IMR-90 (cell line): ENCODE results near the gene SYNE1. TPM values are rescaled to one million over a fixed set of nuclear protein-coding genes. Genes with fewer than 3 reads are reported as not detected.

Source experiments
- ATAC-seq: fragments of 200-7000 bp; cut with Tn5 transposase; 2 replicates; pipeline ENCODE4 v1.9.1; 2020; ENCODE audit warnings: low read depth, mild to moderate bottlenecking, moderate library complexity
- BruUV-seq: library from RNA; stranded (reverse); fragments of 400-500 nt; replicated peaks from 2 replicates; lab custom pipeline; 2021; lab: Mats Ljungman, UMichigan
- CTCF ChIA-PET: fragments of 300-600 bp; formaldehyde crosslinking; extraction: SDS; loops from one replicate; lab custom pipeline; 2021; ENCODE audit warnings: antibody characterized with exemption; lab: Yijun Ruan, JAX
- POLR2A ChIA-PET: fragments of 300-600 bp; sonication (Branson Sonifier 250); formaldehyde crosslinking; loops from one replicate; lab custom pipeline; 2022; ENCODE audit warnings: antibody characterized with exemption; ENCODE audit not compliant: unreplicated experiment; lab: Charles Lee
- DNase-seq: peaks from one replicate; pipeline ENCODE4 v3.0.0; 2013
- H2AFZ ChIP-seq: replicated peaks from 2 replicates; pipeline ENCODE3; 2013; ENCODE audit warnings: low read length, mild to moderate bottlenecking; ENCODE audit not compliant: poor library complexity
- H2AK5ac ChIP-seq: 2 replicates; pipeline ENCODE4 v1.6.1; 2013; ENCODE audit warnings: low read depth, low read length, inconsistent platforms
- H2AK9ac ChIP-seq: replicated peaks from 2 replicates; pipeline ENCODE3; 2013; ENCODE audit warnings: mild to moderate bottlenecking, low read depth, low read length, moderate library complexity; ENCODE audit not compliant: poor library complexity
- H2BK120ac ChIP-seq: 2 replicates; pipeline ENCODE4 v1.6.1; 2013; ENCODE audit warnings: low read depth, low read length, inconsistent platforms
- H2BK15ac ChIP-seq: 3 replicates; pipeline ENCODE4 v1.6.1; 2013; ENCODE audit warnings: low read depth, low read length, inconsistent platforms
- H2BK20ac ChIP-seq: 2 replicates; pipeline ENCODE4 v1.6.1; 2013; ENCODE audit warnings: low read depth, mild to moderate bottlenecking, inconsistent platforms, low read length, moderate library complexity
- H2BK5ac ChIP-seq: 2 replicates; pipeline ENCODE4 v1.6.1; 2013; ENCODE audit warnings: mild to moderate bottlenecking, low read depth, low read length, inconsistent platforms; ENCODE audit not compliant: poor library complexity, severe bottlenecking
- H3K14ac ChIP-seq: replicated peaks from 2 replicates; pipeline ENCODE4 v1.6.1; 2013; ENCODE audit warnings: low read depth, low read length, inconsistent platforms
- H3K18ac ChIP-seq: 2 replicates; pipeline ENCODE4 v1.6.1; 2013; ENCODE audit warnings: low read depth, low read length, control low read depth
- H3K23ac ChIP-seq: 2 replicates; pipeline ENCODE4 v1.6.1; 2013; ENCODE audit warnings: low read depth, low read length, inconsistent platforms
- H3K27ac ChIP-seq: 2 replicates; pipeline ENCODE4 v1.5.1; 2013; ENCODE audit warnings: mild to moderate bottlenecking, control low read depth, low read length; ENCODE audit not compliant: insufficient read depth
- H3K27me3 ChIP-seq: 2 replicates; pipeline ENCODE4 v1.6.1; 2013; ENCODE audit warnings: low read length; ENCODE audit not compliant: control insufficient read depth, insufficient read depth
- H3K36me3 ChIP-seq: 2 replicates; pipeline ENCODE4 v1.6.1; 2013; ENCODE audit warnings: low read length, mixed read lengths; ENCODE audit not compliant: control insufficient read depth, insufficient read depth
- H3K4ac ChIP-seq: 2 replicates; pipeline ENCODE4 v1.6.1; 2013; ENCODE audit warnings: low read depth, low read length, inconsistent platforms
- H3K4me1 ChIP-seq: 2 replicates; pipeline ENCODE4 v1.6.1; 2013; ENCODE audit warnings: low read length, mixed read lengths; ENCODE audit not compliant: control insufficient read depth, insufficient read depth
- H3K4me2 ChIP-seq: 2 replicates; pipeline ENCODE4 v1.6.1; 2013; ENCODE audit warnings: low read depth, mild to moderate bottlenecking, control low read depth, low read length, moderate library complexity
- H3K4me3 ChIP-seq: 2 replicates; pipeline ENCODE4 v1.5.1; 2013; ENCODE audit warnings: low read depth, mild to moderate bottlenecking, control low read depth, low read length, moderate library complexity; ENCODE audit not compliant: insufficient read depth
- H3K56ac ChIP-seq: 2 replicates; pipeline ENCODE4 v1.6.1; 2013; ENCODE audit warnings: low read length, inconsistent platforms; ENCODE audit not compliant: insufficient read depth; ENCODE audit errors: extremely low read depth
- H3K79me1 ChIP-seq, 2 experiments: 2 replicates each; pipeline ENCODE4 v1.6.1; 2013; ENCODE audit warnings: low read length in 2 of 2, inconsistent platforms in 1 of 2, low read depth in 1 of 2
- H3K9ac ChIP-seq: 2 replicates; pipeline ENCODE4 v1.6.1; 2013; ENCODE audit warnings: low read depth, low read length, control low read depth
- H3K9me1 ChIP-seq: 2 replicates; pipeline ENCODE4 v1.6.1; 2013; ENCODE audit warnings: low read length, inconsistent platforms; ENCODE audit not compliant: insufficient read depth
- H3K9me3 ChIP-seq: 2 replicates; pipeline ENCODE4 v1.6.1; 2013; ENCODE audit warnings: low read length; ENCODE audit not compliant: control insufficient read depth, insufficient read depth
- H4K20me1 ChIP-seq: 2 replicates; pipeline ENCODE4 v1.6.1; 2013; ENCODE audit warnings: low read length, inconsistent platforms; ENCODE audit not compliant: insufficient read depth
- H4K5ac ChIP-seq: 2 replicates; pipeline ENCODE4 v1.6.1; 2013; ENCODE audit warnings: mild to moderate bottlenecking, low read depth, low read length, control low read depth
- H4K8ac ChIP-seq, 2 experiments: 2 replicates each; pipeline ENCODE4 v1.6.1; 2013; ENCODE audit warnings: low read depth in 2 of 2, low read length in 2 of 2, control low read depth in 1 of 2, inconsistent platforms in 1 of 2
- H4K91ac ChIP-seq: 2 replicates; pipeline ENCODE4 v1.6.1; 2013; ENCODE audit warnings: low read depth, low read length, inconsistent platforms; ENCODE audit not compliant: insufficient read depth
- BHLHE40 ChIP-seq: fragments of 150-350 bp; IDR thresholded peaks from 2 replicates; pipeline ENCODE4 v1.6.1; 2016; ENCODE audit warnings: mild to moderate bottlenecking, low read depth, low read length
- CEBPB ChIP-seq: IDR thresholded peaks from 2 replicates; pipeline ENCODE4 v1.6.1; 2012; ENCODE audit warnings: low read depth, low read length, improper control_type of control experiment
- CHD1 ChIP-seq: IDR thresholded peaks from 2 replicates; pipeline ENCODE4 v1.6.1; 2012; ENCODE audit warnings: low read depth, low read length, improper control_type of control experiment
- CTCF ChIP-seq: conservative IDR thresholded peaks from 2 replicates; pipeline ENCODE4 v1.5.1; 2012; ENCODE audit warnings: mild to moderate bottlenecking, low read depth, low read length, improper control_type of control experiment
- FOS ChIP-seq: fragments of 150-350 bp; IDR thresholded peaks from 2 replicates; pipeline ENCODE4 v1.6.1; 2016; ENCODE audit warnings: low read depth, low read length
- MAFK ChIP-seq: IDR thresholded peaks from 2 replicates; pipeline ENCODE4 v1.6.1; 2012; ENCODE audit warnings: low read depth, low read length, improper control_type of control experiment
- MAZ ChIP-seq: IDR thresholded peaks from 2 replicates; pipeline ENCODE4 v1.6.1; 2012; ENCODE audit warnings: low read depth, mild to moderate bottlenecking, low read length, improper control_type of control experiment, moderate library complexity, borderline replicate concordance
- MXI1 ChIP-seq: IDR thresholded peaks from 2 replicates; pipeline ENCODE4 v1.6.1; 2012; ENCODE audit warnings: low read depth, mild to moderate bottlenecking, low read length, moderate library complexity, borderline replicate concordance
- NFE2L2 ChIP-seq: fragments of 150-350 bp; IDR thresholded peaks from 2 replicates; pipeline ENCODE4 v1.6.1; 2016; ENCODE audit warnings: low read depth, mild to moderate bottlenecking, low read length
- POLR2A ChIP-seq: IDR thresholded peaks from 2 replicates; pipeline ENCODE4 v1.6.1; 2012; ENCODE audit warnings: mild to moderate bottlenecking, low read depth, low read length
- RAD21 ChIP-seq: IDR thresholded peaks from 2 replicates; pipeline ENCODE4 v1.6.1; 2012; ENCODE audit warnings: low read length, improper control_type of control experiment
- RCOR1 ChIP-seq: IDR thresholded peaks from 2 replicates; pipeline ENCODE4 v1.6.1; 2012; ENCODE audit warnings: mild to moderate bottlenecking, low read length, improper control_type of control experiment; ENCODE audit not compliant: insufficient replicate concordance
- RFX5 ChIP-seq: IDR thresholded peaks from 2 replicates; pipeline ENCODE4 v1.8.0; 2012; ENCODE audit warnings: low read depth, mild to moderate bottlenecking, low read length, moderate library complexity
- SMC3 ChIP-seq: fragments of 150-350 bp; IDR thresholded peaks from 2 replicates; pipeline ENCODE4 v1.6.1; 2016; ENCODE audit warnings: low read depth, mild to moderate bottlenecking, antibody characterized with exemption, low read length, moderate library complexity
- WGBS, 2 experiments: methylation state at CpG; one replicate each; pipeline versions ENCODE4 v1.1.5 to v1.1.7; 2013; ENCODE audit warnings: missing lambda C conversion rate in 2 of 2; ENCODE audit not compliant: insufficient read length in 1 of 2; ENCODE audit errors: extremely low coverage in 2 of 2; 5-methylcytosine and 5-hydroxymethylcytosine counted together
- dilution Hi-C: fragments of 300-500 bp; cut with HindIII; formaldehyde crosslinking; loops from one replicate; pipeline ENCODE4 v1.14.3; 2018; ENCODE audit warnings: low sequenced_read_pairs; ENCODE audit not compliant: unreplicated experiment
- in situ Hi-C: fragments of 300-500 bp; cut with MboI; formaldehyde crosslinking; loops from 3 replicates; pipeline ENCODE4 v1.14.3; 2019; ENCODE audit warnings: low sequenced_read_pairs, inconsistent platforms, mixed read lengths
- intact Hi-C: fragments of 100-400 bp; cut with micrococcal nuclease; formaldehyde crosslinking; loops from 2 replicates; pipeline ENCODE4 v1.10.0; 2022
- polyA plus RNA-seq, 3 experiments: library from polyadenylated mRNA; depleted of rRNA; stranded (reverse); fragments of >200 nt; gene quantifications; 2 replicates each; pipeline ENCODE4 v1.2.3, GENCODE V29; 2012; ENCODE audit warnings: low replicate concordance in 1 of 3
- total RNA-seq: library from RNA; depleted of rRNA; stranded (reverse); fragments of >200 nt; gene quantifications from 2 replicates; pipeline ENCODE4 v1.2.3, GENCODE V29; 2012
- TF ChIP-seq, protein P1 (sequence below): fragments of 150-350 bp; IDR thresholded peaks from 2 replicates; pipeline ENCODE4 v1.6.1; 2016; ENCODE audit warnings: low read depth, mild to moderate bottlenecking, low read length, moderate library complexity, borderline replicate concordance
- TF ChIP-seq, protein P2 (sequence below): fragments of 150-350 bp; IDR thresholded peaks from 2 replicates; pipeline ENCODE4 v1.6.1; 2017; ENCODE audit warnings: mild to moderate bottlenecking, antibody characterized with exemption, low read length, low read depth

Gene SYNE1
- total and polyA plus RNA-seq, 2 of the 4 experiments (the other 2 are of a cell fraction): 34.1 to 159 TPM

DNA sequence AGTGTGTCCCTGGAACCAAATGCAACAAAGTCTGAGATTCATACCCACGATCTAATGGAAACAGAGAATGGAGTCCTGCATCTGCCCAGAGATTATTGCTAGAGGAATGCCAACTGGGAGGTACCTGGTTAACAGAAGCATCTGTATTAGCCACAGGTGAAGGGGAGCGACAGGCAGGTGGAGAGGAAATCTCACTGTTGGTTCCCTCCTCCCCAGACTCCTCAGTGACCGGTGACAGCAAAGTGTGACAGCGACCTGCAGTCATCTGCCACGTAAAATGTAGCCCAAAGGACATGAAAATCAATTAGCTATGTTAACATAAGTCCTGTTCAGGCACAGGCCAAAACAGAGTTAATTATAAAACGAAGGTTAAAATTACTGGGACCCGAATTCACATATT lies 336.6 kb downstream of the SYNE1 start:
- H2BK20ac ChIP-seq: no peak overlapping the region

More for the DNA sequence above, 336.6 kb downstream of the SYNE1 start:
- dilution Hi-C loops (no loop called here), in situ Hi-C loops (no loop called here), intact Hi-C loops (loop anchor here (10.0 kb wide), 1 partner anchor 374 kb away; no protein-coding TSS in a partner anchor)
- Histone ChIP-seq H3K27me3 (no peaks in the 10 kb centered on the region), H3K36me3 (peaks cover 7% of the 10 kb centered on the region), H2AK9ac (peak overlapping the region; percentile 43), H3K18ac (no peak overlapping the region), H2AK5ac (peak overlapping the region; percentile 58; the same call in 1 of the 2 replicates), H4K8ac (no peak overlapping the region), H3K23ac (no peak overlapping the region), H3K4me2 (peak overlapping the region; percentile 10; the same call in 1 of the 2 replicates), H3K9ac (no peak overlapping the region), H3K56ac (no peak overlapping the region), H2BK120ac (no peak overlapping the region), H4K20me1 (peaks cover 3% of the 10 kb centered on the region), H3K9me1 (peaks cover 3% of the 10 kb centered on the region; the same call in 1 of the 2 replicates), H3K27ac (peak overlapping the region; percentile 7; the same call in 1 of the 2 replicates), H4K5ac (no peak overlapping the region), H3K4ac (no peak overlapping the region), H2AFZ (no peak overlapping the region), H3K14ac (no peak overlapping the region), H2BK5ac (no peak overlapping the region), H2BK15ac (no peak overlapping the region), H3K79me1 (peaks cover 9 to 10% of the 10 kb centered on the region in 2 experiments; a peak in 3 of 4 replicates), H3K9me3 (no peaks in the 10 kb centered on the region), H3K4me1 (peaks cover 7% of the 10 kb centered on the region), H3K4me3 (no peak overlapping the region), H4K91ac (no peak overlapping the region)
- no peak for ATAC-seq
- TF ChIP-seq SMC3: no peak
- no peak for TF ChIP-seq CHD1
- TF ChIP-seq POLR2A: no peak
- no peak for TF ChIP-seq CTCF
- TF ChIP-seq RAD21: no peak
- TF ChIP-seq MAZ: no peak
- TF ChIP-seq MAFK: no peak
- no peak for TF ChIP-seq BHLHE40
- TF ChIP-seq, protein P1, sequence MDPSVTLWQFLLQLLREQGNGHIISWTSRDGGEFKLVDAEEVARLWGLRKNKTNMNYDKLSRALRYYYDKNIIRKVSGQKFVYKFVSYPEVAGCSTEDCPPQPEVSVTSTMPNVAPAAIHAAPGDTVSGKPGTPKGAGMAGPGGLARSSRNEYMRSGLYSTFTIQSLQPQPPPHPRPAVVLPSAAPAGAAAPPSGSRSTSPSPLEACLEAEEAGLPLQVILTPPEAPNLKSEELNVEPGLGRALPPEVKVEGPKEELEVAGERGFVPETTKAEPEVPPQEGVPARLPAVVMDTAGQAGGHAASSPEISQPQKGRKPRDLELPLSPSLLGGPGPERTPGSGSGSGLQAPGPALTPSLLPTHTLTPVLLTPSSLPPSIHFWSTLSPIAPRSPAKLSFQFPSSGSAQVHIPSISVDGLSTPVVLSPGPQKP: no peak
- no peak for TF ChIP-seq CEBPB
- no peak for TF ChIP-seq NFE2L2
- no peak for TF ChIP-seq FOS
- TF ChIP-seq, protein P2, sequence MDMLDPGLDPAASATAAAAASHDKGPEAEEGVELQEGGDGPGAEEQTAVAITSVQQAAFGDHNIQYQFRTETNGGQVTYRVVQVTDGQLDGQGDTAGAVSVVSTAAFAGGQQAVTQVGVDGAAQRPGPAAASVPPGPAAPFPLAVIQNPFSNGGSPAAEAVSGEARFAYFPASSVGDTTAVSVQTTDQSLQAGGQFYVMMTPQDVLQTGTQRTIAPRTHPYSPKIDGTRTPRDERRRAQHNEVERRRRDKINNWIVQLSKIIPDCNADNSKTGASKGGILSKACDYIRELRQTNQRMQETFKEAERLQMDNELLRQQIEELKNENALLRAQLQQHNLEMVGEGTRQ: no peak
- no peak for TF ChIP-seq RFX5
- TF ChIP-seq MXI1: no peak
- TF ChIP-seq RCOR1: no peak
- ChIA-PET POLR2A (no interaction called here), CTCF (interaction anchor here (2.1 kb wide), 1 partner anchor 17 kb away, joined by 10 read pairs; no protein-coding TSS in a partner anchor)
- DNase-seq: no peak
- 83% methylated on average over 1 of the region's 7 CpGs; no CpG with 5 or more reads in 1 of the 2 experiments for WGBS, 2 experiments
- BruUV-seq: no TSS peak
